DND-41 (cell line): ENCODE data around the gene KLF13.

Experiments
- ATAC-seq: fragments of 200-7000 bp; cut with Tn5 transposase; 3 replicates; pipeline ENCODE4 v1.9.1; 2021; ENCODE audit warnings: low read depth; ENCODE audit not compliant: insufficient read depth
- DNase-seq: peaks from one replicate; pipeline ENCODE4 v3.0.0-alpha.2; 2020
- H2AFZ ChIP-seq: 2 replicates; pipeline ENCODE4 v1.6.0; 2012; ENCODE audit warnings: low read depth, low read length
- H3K27ac ChIP-seq: 2 replicates; pipeline ENCODE4 v1.5.1; 2012; ENCODE audit warnings: low read length, inconsistent platforms
- H3K27me3 ChIP-seq: fragments of 200-600 bp; sonication (generic); 2 replicates; pipeline ENCODE4 v1.6.0; 2012; ENCODE audit warnings: low read length, mild to moderate bottlenecking, inconsistent platforms; ENCODE audit not compliant: insufficient read depth, poor library complexity
- H3K36me3 ChIP-seq: 2 replicates; pipeline ENCODE4 v1.5.1; 2012; ENCODE audit warnings: low read length, inconsistent platforms; ENCODE audit not compliant: insufficient read depth
- H3K4me1 ChIP-seq: 2 replicates; pipeline ENCODE4 v1.5.1; 2012; ENCODE audit warnings: mild to moderate bottlenecking, low read length; ENCODE audit not compliant: insufficient read depth
- H3K4me2 ChIP-seq: 2 replicates; pipeline ENCODE4 v1.6.0; 2012; ENCODE audit warnings: mild to moderate bottlenecking, moderate library complexity, low read length, inconsistent platforms; ENCODE audit not compliant: insufficient read depth
- H3K4me3 ChIP-seq, 2 experiments: fragments of 200-600 bp in 1 of 2; shearing (Covaris generic) in 1 of 2; 2 replicates each; pipeline ENCODE4 v1.5.1; 2012 to 2016; ENCODE audit warnings: inconsistent platforms in 2 of 2, low read length in 2 of 2, mild to moderate bottlenecking in 2 of 2, low read depth in 1 of 2, moderate library complexity in 1 of 2
- H3K79me2 ChIP-seq: 2 replicates; pipeline ENCODE4 v1.6.0; 2012; ENCODE audit warnings: low read length, inconsistent platforms; ENCODE audit not compliant: insufficient read depth
- H3K9ac ChIP-seq: 2 replicates; pipeline ENCODE4 v1.6.0; 2012; ENCODE audit warnings: low read depth, mild to moderate bottlenecking, inconsistent platforms, low read length, moderate library complexity
- H3K9me3 ChIP-seq: 2 replicates; pipeline ENCODE4 v1.5.1; 2012; ENCODE audit warnings: low read length, moderate library complexity, mild to moderate bottlenecking, inconsistent platforms; ENCODE audit not compliant: insufficient read depth, severe bottlenecking
- H4K20me1 ChIP-seq: 2 replicates; pipeline ENCODE4 v1.6.0; 2012; ENCODE audit warnings: low read length; ENCODE audit not compliant: insufficient read depth
- EZH2 ChIP-seq: IDR thresholded peaks from 3 replicates; pipeline ENCODE4 v1.6.1; 2012; ENCODE audit warnings: borderline replicate concordance, low read depth, mild to moderate bottlenecking, moderate library complexity, low read length, inconsistent platforms; ENCODE audit not compliant: severe bottlenecking
- TF ChIP-seq, protein P1 (sequence below): IDR thresholded peaks from 2 replicates; pipeline ENCODE4 v1.5.1; 2012; ENCODE audit warnings: borderline replicate concordance, low read length, moderate library complexity, mild to moderate bottlenecking; ENCODE audit not compliant: poor library complexity, severe bottlenecking; ENCODE audit errors: extremely low read depth

KLF13 gene

DNA sequence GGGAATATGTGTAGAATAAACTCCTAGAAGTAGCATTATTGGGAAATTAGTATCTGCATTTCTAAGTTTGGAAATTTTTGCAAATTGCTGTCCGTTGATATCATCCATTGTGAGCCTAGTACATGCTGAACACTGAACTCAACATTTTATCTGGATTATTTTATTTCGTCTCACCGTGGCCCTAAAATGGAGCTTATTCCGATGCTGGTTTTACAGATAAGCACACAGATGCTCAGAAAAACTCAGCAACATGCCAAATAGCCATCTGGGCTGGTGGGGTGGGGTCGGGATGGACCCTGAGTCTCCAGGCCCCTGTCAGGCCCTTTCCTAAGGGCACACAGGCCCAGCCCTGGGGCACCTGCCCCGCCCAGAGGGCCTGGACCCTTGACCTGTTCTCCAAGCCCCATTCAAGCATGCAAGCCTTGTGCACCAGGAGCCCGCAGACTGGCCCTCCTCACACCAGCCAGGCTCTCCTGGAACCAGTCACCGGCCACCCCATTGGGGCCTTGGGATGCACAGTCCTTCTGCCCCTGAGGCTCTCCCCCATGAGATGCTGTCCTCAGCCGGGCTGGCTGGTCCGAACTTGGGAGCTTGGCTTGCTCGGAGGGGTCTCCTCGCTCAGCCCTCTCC, 20.7 kb upstream of the KLF13 start:
- Histone ChIP-seq H3K27me3 (no peaks in the 10 kb centered on the region), H3K4me1 (peaks cover 25% of the 10 kb centered on the region), H3K4me3 (no peak overlapping the region)

DNA sequence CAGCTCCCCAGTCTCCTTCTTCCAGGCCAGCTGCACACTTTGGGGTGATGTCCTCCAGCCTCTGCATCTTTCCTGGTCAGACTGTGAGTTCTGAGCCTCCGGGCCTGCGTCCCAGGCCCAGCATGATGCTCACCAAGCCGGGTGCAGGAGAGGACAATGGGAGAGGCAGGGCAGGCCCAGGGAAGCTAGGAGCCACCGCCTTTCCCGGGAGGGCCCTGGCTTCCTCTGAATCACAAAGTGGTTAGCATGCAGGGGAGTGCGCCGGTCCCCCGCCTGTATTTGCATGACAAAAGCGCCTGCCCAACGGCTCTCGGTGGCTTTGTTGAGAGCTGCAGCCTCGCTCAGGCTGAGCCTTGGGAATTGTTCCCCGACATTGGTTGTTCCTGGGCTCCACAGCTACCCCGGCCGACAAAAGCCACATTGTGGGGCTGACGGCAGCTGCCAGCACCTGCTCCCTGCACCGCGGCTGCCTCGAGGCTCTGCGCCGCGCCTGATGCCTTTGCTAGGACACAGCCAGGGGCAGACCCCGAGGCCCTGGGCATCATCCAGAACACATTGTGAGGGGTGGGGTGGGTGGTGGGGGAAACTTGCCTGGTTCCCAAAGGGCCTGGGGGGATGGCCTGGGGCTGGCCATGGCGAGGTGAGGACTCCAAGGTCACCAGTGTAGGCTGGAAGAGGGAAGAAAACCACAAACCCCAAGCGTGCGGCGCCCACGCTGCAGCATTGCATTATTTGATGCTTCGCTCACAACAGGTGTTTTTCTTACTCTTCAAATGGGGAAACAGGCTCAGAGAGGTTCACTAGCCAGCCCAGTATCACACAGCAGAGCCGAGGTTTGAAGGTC, 20.0 kb upstream of the KLF13 start:
- Histone ChIP-seq H2AFZ (no peak overlapping the region), H3K4me3 (no peak overlapping the region), H3K27me3 (no peaks in the 10 kb centered on the region), H3K79me2 (no peaks in the 10 kb centered on the region), H3K27ac (no peak overlapping the region), H3K9me3 (no peaks in the 10 kb centered on the region), H3K36me3 (no peaks in the 10 kb centered on the region), H3K4me2 (no peak overlapping the region), H3K9ac (no peak overlapping the region), H3K4me1 (peaks cover 21% of the 10 kb centered on the region), H4K20me1 (no peaks in the 10 kb centered on the region)
- DNase-seq (peak; percentile 4), ATAC-seq (no peak)
- no peak for TF ChIP-seq EZH2
- TF ChIP-seq, protein P1, sequence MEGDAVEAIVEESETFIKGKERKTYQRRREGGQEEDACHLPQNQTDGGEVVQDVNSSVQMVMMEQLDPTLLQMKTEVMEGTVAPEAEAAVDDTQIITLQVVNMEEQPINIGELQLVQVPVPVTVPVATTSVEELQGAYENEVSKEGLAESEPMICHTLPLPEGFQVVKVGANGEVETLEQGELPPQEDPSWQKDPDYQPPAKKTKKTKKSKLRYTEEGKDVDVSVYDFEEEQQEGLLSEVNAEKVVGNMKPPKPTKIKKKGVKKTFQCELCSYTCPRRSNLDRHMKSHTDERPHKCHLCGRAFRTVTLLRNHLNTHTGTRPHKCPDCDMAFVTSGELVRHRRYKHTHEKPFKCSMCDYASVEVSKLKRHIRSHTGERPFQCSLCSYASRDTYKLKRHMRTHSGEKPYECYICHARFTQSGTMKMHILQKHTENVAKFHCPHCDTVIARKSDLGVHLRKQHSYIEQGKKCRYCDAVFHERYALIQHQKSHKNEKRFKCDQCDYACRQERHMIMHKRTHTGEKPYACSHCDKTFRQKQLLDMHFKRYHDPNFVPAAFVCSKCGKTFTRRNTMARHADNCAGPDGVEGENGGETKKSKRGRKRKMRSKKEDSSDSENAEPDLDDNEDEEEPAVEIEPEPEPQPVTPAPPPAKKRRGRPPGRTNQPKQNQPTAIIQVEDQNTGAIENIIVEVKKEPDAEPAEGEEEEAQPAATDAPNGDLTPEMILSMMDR, result no peak

More for the DNA sequence above, 20.7 kb upstream of the KLF13 start:
- Histone ChIP-seq H3K4me2 (no peak overlapping the region), H2AFZ (no peak overlapping the region), H3K9ac (no peak overlapping the region), H3K36me3 (no peaks in the 10 kb centered on the region), H3K9me3 (no peaks in the 10 kb centered on the region), H3K79me2 (no peaks in the 10 kb centered on the region), H4K20me1 (no peaks in the 10 kb centered on the region), H3K27ac (no peak overlapping the region)
- ATAC-seq, result no peak
- no peak for DNase-seq
- no peak for TF ChIP-seq EZH2
- TF ChIP-seq, protein P1, result no peak

DNA sequence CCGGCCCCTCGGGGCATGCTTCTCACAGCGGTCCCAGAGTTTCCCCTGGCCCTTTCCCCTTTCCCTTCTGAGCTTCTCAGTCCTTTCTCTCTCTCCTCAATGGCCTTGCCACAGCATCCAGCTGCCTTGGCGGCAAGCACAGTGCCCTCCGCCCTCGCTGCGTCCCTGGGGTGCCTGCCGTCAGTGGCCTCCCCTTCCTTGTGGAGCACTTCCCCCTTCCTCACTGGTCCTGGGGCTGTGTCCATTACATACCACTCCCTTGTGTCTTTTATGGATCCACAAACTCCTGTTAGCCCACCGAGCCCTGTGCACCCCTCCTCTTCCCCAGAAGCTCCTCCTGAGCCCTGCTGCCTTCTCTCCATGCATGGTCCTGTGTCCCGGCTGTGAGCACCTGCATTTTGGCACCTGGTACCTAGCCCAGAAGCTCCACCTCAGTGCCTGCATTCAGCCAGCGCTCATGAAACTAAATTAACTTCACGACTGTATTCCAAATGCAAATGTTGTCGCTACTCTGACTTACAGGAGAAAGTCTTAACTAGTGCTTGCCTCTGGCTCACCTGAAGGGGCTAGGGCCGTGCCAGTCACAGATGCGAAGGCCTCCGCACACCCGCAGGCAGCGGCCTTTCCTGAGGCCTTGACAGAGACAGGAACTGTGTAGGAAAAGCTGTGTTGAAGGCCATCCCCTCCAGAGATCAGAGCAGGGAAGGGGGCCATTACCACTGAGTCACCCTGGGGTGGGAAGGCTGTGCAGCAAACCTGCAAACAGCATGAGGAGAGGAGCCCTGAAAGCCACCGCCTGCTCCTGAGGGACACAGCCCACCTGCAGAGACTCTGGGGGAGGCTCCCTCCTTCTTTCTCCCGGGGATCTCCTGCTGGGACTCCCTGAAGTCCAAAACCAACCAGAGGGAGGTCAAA, 19.1 kb upstream of the KLF13 start:
- Histone ChIP-seq H3K27ac (peak overlapping the region; percentile 44; the same call in 1 of the 2 replicates), H3K36me3 (no peaks in the 10 kb centered on the region), H3K9me3 (no peaks in the 10 kb centered on the region), H4K20me1 (no peaks in the 10 kb centered on the region), H3K4me1 (peaks cover 21% of the 10 kb centered on the region), H3K79me2 (no peaks in the 10 kb centered on the region), H3K4me2 (no peak overlapping the region), H3K27me3 (no peaks in the 10 kb centered on the region), H3K9ac (no peak overlapping the region), H3K4me3 (no peak overlapping the region), H2AFZ (no peak overlapping the region)
- ATAC-seq (no peak), DNase-seq (peak; percentile 1)
- no peak for TF ChIP-seq EZH2
- TF ChIP-seq, protein P1, result no peak
